Ishikawa (cell line): ENCODE measurements around the gene MPL.

Experiments used
- CEBPB ChIP-seq: IDR thresholded peaks from 2 replicates; pipeline ENCODE4 v1.6.1; 2012
- CREB1 ChIP-seq: IDR thresholded peaks from 2 replicates; pipeline ENCODE4 v1.6.1; 2012; ENCODE audit warnings: low read depth
- EGR1 ChIP-seq: IDR thresholded peaks from 2 replicates; pipeline ENCODE4 v1.6.1; 2012
- EP300 ChIP-seq: IDR thresholded peaks from 2 replicates; pipeline ENCODE4 v1.6.1; 2012; ENCODE audit warnings: borderline replicate concordance
- FOXM1 ChIP-seq: IDR thresholded peaks from 2 replicates; pipeline ENCODE4 v1.6.1; 2012; ENCODE audit warnings: low read depth, borderline replicate concordance
- MAX ChIP-seq: IDR thresholded peaks from 2 replicates; pipeline ENCODE4 v1.6.1; 2012
- NFIC ChIP-seq: IDR thresholded peaks from 2 replicates; pipeline ENCODE4 v1.6.1; 2012
- RAD21 ChIP-seq: IDR thresholded peaks from 2 replicates; pipeline ENCODE4 v1.6.1; 2012; ENCODE audit warnings: low read depth
- REST ChIP-seq: IDR thresholded peaks from 2 replicates; pipeline ENCODE4 v1.6.1; 2012; ENCODE audit warnings: low read depth, mild to moderate bottlenecking
- TAF1 ChIP-seq: IDR thresholded peaks from 2 replicates; pipeline ENCODE4 v1.6.1; 2012; ENCODE audit warnings: low read depth, mild to moderate bottlenecking
- TCF12 ChIP-seq: IDR thresholded peaks from 2 replicates; pipeline ENCODE4 v1.6.1; 2012; ENCODE audit warnings: low read depth
- TEAD4 ChIP-seq: IDR thresholded peaks from 2 replicates; pipeline ENCODE4 v1.6.1; 2012
- YY1 ChIP-seq: IDR thresholded peaks from 2 replicates; pipeline ENCODE4 v1.6.1; 2012; ENCODE audit warnings: low read depth
- ZBTB7A ChIP-seq: IDR thresholded peaks from 2 replicates; pipeline ENCODE4 v1.6.1; 2012; ENCODE audit warnings: low read depth
- TF ChIP-seq, protein P1 (sequence below): IDR thresholded peaks from 2 replicates; pipeline ENCODE4 v1.6.1; 2012

The MPL gene

GRCh38 chr1:43349594-43350306 lies 12.1 kb downstream of the MPL start:
- TF ChIP-seq EGR1, result no peak
- TF ChIP-seq REST, result no peak
- TF ChIP-seq YY1, result no peak
- TF ChIP-seq, protein P1, sequence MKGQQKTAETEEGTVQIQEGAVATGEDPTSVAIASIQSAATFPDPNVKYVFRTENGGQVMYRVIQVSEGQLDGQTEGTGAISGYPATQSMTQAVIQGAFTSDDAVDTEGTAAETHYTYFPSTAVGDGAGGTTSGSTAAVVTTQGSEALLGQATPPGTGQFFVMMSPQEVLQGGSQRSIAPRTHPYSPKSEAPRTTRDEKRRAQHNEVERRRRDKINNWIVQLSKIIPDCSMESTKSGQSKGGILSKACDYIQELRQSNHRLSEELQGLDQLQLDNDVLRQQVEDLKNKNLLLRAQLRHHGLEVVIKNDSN, result no peak
- TF ChIP-seq CEBPB, result no peak
- TF ChIP-seq EP300, result no peak
- no peak for TF ChIP-seq TEAD4
- TF ChIP-seq RAD21, result no peak
- no peak for TF ChIP-seq CREB1
- TF ChIP-seq TAF1, result no peak

GRCh38 chr1:43350976-43351375 lies 13.4 kb downstream of the MPL start:
- TF ChIP-seq YY1 (no peak), TAF1 (no peak), EP300 (no peak), ZBTB7A (no peak), NFIC (no peak), RAD21 (no peak), TCF12 (no peak), MAX (no peak), CEBPB (no peak), FOXM1 (no peak), REST (no peak), CREB1 (no peak), EGR1 (no peak), TEAD4 (no peak)
- TF ChIP-seq, protein P1, result no peak

DNA sequence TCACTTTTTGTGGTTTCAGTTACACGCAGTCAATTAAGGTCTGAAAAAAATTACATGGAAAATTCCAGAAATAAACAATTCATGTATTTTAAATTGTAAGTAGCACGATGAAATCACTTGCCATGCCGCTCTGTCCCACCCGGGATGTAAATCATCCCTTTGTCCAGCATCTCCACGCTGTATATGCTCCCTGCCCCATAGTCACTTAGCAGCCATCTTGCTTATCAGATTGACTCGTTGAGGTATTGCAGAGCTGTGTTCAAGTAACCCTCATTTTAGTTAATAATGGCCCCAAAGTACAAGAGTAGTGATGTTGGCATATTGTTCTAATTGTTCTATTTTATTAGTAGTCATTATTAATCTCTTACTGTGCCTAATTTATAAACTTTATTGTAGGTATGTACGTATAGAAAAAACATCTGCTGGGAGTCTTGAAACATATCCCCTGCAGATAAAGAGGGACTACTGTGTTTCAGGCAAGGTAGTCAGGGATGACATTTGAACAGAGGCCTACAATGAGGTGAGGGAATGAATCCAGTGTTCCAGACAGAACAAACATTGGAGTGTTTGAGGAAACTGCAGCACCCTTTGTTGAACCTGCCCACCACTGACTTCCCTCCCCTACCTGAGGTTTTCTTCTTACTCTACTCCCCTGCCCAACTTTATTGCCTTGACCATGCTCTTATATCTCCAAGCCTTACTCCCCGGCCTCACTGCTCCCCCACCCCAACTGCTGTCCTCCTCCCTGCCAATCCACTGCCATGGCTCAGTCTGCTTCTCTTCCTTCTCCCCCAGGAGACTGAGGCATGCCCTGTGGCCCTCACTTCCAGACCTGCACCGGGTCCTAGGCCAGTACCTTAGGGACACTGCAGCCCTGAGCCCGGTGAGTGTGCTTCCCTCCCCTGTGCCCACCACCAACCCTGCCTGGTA lies 14.1 kb downstream of the MPL start:
- TF ChIP-seq CREB1 (no peak), ZBTB7A (no peak), MAX (no peak), YY1 (no peak), EP300 (no peak), TCF12 (no peak), CEBPB (no peak), REST (no peak), TAF1 (no peak), NFIC (no peak), EGR1 (no peak), FOXM1 (no peak), RAD21 (no peak), TEAD4 (no peak)
- TF ChIP-seq, protein P1, result no peak
